Prostate gland (tissue), 2 donors: Measurements from ENCODE around the gene ATXN10.

Source experiments
- POLR2A ChIP-seq: fragments of 450-650 bp; IDR thresholded peaks from one replicate; pipeline ENCODE4 v1.6.1; 2016; ENCODE audit warnings: antibody characterized with exemption, mild to moderate bottlenecking
- TF ChIP-seq, protein P1 (sequence below), 4 experiments: fragments of 200-600 bp in 2 of 4; fragments of 450-650 bp in 2 of 4; sonication (generic) in 2 of 4; IDR thresholded peaks; 1 replicate in 3 of 4; 2 replicates in 1 of 4; pipeline ENCODE4 v1.5.1; 2016 to 2019; ENCODE audit warnings: antibody characterized with exemption in 4 of 4, mild to moderate bottlenecking in 2 of 4, moderate library complexity in 2 of 4

DNA sequence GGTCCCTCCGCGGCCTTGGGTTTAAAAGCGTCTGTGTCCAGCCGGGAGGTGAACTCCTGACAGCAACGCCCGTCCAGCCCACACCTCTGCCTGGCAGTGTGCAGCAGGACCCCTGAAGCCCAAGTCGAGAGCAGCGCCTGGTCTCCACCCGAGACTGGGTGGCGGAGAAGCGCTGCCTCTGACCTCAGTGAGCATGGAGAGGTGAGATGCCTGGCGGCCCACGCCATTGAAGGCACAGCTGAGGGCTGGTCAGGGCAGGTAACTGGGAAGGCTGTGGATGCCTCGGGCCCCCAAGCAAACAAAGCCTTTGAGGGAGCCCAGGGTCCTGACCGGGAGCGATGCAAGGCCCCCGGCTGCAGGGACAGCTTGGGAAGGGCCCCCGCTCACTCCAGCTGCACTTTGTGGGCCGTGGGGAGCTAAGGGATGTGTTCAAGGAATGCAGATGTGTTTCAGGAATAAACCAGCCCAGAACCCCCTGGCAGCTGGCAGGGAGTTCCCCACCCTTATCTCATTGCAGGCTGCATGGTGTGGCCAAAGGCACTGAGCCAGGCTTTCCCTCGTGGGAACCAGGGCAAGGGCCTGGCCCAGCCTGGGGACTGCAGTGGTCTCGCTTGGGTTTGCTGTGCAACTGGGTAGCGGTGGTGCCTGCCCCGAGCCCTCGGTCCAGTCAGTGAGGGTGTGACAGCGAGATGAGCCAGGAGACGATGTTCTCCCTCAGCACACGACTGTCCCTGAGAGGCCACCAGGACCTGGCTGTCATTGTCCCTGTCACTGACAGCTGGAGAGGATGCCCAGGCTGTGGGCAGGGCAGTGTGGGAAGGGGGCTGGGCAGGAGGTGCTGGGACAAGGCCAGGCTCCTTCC, 212.8 kb downstream of the ATXN10 start:
- TF ChIP-seq, protein P1, sequence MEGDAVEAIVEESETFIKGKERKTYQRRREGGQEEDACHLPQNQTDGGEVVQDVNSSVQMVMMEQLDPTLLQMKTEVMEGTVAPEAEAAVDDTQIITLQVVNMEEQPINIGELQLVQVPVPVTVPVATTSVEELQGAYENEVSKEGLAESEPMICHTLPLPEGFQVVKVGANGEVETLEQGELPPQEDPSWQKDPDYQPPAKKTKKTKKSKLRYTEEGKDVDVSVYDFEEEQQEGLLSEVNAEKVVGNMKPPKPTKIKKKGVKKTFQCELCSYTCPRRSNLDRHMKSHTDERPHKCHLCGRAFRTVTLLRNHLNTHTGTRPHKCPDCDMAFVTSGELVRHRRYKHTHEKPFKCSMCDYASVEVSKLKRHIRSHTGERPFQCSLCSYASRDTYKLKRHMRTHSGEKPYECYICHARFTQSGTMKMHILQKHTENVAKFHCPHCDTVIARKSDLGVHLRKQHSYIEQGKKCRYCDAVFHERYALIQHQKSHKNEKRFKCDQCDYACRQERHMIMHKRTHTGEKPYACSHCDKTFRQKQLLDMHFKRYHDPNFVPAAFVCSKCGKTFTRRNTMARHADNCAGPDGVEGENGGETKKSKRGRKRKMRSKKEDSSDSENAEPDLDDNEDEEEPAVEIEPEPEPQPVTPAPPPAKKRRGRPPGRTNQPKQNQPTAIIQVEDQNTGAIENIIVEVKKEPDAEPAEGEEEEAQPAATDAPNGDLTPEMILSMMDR (IDR thresholded peaks at IDR 0.05): no peak
- TF ChIP-seq POLR2A: no peak
